Cerebellar nuclear complex (tissue), 1 donor: ENCODE data around the gene DKKL1.

Source experiments
- DNase-seq, 2 experiments: peaks; one replicate each; lab custom pipeline; 2025; lab: John Stamatoyannopoulos, UW

The DKKL1 gene

GRCh38 chr19:49422407-49423070, 58.9 kb downstream of the DKKL1 start:
- peak in 1 of 2 experiments; percentile 25 for DNase-seq

DNA sequence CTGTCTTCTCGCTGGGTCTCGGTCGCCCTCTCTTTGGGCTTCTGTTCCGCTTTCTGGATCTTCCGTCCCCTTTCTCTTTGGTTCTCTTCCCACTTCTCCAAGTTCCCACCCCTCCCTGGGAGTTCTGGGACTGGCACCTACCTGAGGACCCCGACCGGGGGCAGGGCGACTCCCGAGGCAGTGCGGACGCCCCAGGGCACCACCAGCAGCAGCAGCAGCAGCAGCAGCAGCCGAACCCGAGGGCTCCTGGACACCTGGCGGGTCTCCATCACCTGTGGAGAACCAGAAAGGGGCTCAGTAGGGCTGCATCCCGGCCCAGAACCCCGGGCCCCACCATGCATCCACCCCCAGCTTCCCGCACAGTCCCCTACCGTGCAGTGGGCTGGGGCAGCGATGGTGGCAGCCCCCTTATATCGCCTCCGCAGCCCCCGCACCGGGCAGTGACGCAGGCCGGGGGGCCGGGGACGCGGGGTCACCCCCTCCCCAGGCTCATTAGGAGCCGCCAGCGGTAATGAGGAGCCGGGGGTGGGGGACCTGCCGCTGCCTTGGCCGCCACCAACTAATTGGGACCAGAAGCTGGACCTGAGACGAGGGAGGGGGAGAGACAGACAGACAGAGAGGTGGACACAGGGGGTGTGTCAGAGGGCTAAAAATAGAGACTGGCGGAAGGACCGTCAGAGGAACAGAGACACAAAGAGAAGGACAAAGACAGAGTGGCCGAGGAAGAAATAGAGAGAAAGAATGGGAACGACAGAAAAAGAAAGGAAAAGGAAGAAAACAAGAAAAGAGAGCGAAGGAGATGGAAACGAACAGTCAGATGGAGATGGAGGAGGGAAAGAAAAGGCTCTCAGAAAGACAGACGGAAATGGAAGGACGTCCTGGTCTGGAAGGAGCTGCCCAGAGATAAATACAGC, 59.7 kb downstream of the DKKL1 start, which contains the start of gene PTH2:
PTH2 (minus strand) TSS at position 371 of the 914 bp plus-strand sequence; CDS start at position 269, 102 bp downstream.
- DNase-seq, result no peak

- DNase-seq, result no peak
Observed at GRCh38 chr19:49423985-49424303, 60.3 kb downstream of the DKKL1 start.
